NT2/D1 (cell line): Measurements from ENCODE around the gene PPP2CA.

Source experiments
- YY1 ChIP-seq: IDR thresholded peaks from 2 replicates; pipeline ENCODE4 v1.6.1; 2011; ENCODE audit not compliant: insufficient read length, insufficient read depth
- ZNF274 ChIP-seq: IDR thresholded peaks from 2 replicates; pipeline ENCODE4 v1.6.1; 2011; ENCODE audit warnings: mild to moderate bottlenecking, low read depth, low read length

GRCh38 chr5:134227259-134227658 lies 1.4 kb upstream of the PPP2CA start:
- TF ChIP-seq YY1 (no peak), ZNF274 (no peak)
